Lung (tissue), 12 donors: ENCODE results near the gene AHRR. TPM values are rescaled to one million over a fixed set of nuclear protein-coding genes. Genes with fewer than 3 reads are reported as not detected.

ENCODE experiments used
- ATAC-seq: fragments of 200-7000 bp; cut with Tn5 transposase; one replicate; pipeline ENCODE4 v1.9.1; 2020; ENCODE audit warnings: moderate number of reproducible peaks; ENCODE audit not compliant: insufficient read depth, low FRiP score
- DNase-seq, 3 donors: peaks; one replicate each; pipeline ENCODE4 v3.0.0-alpha.2; 2013 to 2017
- H3K27ac ChIP-seq, 2 donors: one replicate each; pipeline ENCODE4 v1.5.1; 2013; ENCODE audit warnings: mild to moderate bottlenecking in 2 of 2, moderate library complexity in 2 of 2, control low read depth in 1 of 2, inconsistent platforms in 1 of 2, low read depth in 1 of 2, low read length in 1 of 2
- H3K27me3 ChIP-seq, 3 donors: one replicate each; pipeline ENCODE4 v1.5.1; 2013; ENCODE audit warnings: low read length in 2 of 3; ENCODE audit not compliant: control insufficient read depth in 3 of 3, insufficient read depth in 3 of 3
- H3K36me3 ChIP-seq, 4 donors: one replicate each; pipeline ENCODE4 v1.5.1; 2013; ENCODE audit warnings: low read length in 4 of 4, mild to moderate bottlenecking in 1 of 4, moderate library complexity in 1 of 4; ENCODE audit not compliant: control insufficient read depth in 4 of 4, insufficient read depth in 4 of 4
- H3K4me1 ChIP-seq, 5 donors: one replicate each; pipeline ENCODE4 v1.5.1; 2013; ENCODE audit warnings: low read length in 5 of 5, mild to moderate bottlenecking in 2 of 5, moderate library complexity in 1 of 5; ENCODE audit not compliant: control insufficient read depth in 5 of 5, insufficient read depth in 5 of 5
- H3K4me3 ChIP-seq: one replicate; pipeline ENCODE4 v1.5.1; 2013; ENCODE audit warnings: mild to moderate bottlenecking, control low read depth, moderate library complexity
- H3K9ac ChIP-seq, 2 donors: one replicate each; pipeline ENCODE4 v1.5.1; 2013; ENCODE audit warnings: low read length in 2 of 2, control low read depth in 1 of 2; ENCODE audit not compliant: insufficient read depth in 1 of 2
- H3K9me3 ChIP-seq, 4 donors: one replicate each; pipeline ENCODE4 v1.5.1; 2013; ENCODE audit warnings: low read length in 3 of 4, mild to moderate bottlenecking in 1 of 4, moderate library complexity in 1 of 4; ENCODE audit not compliant: control insufficient read depth in 4 of 4, insufficient read depth in 3 of 4
- CTCF ChIP-seq: IDR thresholded peaks from 2 replicates; pipeline ENCODE4 v1.5.1; 2012; ENCODE audit warnings: mild to moderate bottlenecking; ENCODE audit errors: control extremely low read depth, extremely low read depth
- WGBS, 2 donors: extraction: QIAGEN DNeasy Blood & Tissue Kit; methylation state at CpG; one replicate each; pipeline ENCODE4 v1.1.7; 2013; 5-methylcytosine and 5-hydroxymethylcytosine counted together
- polyA plus RNA-seq, 2 donors: library from polyadenylated mRNA; stranded (reverse); fragments of 200-250 nt; gene quantifications; one replicate each; pipeline ENCODE4 v1.2.1, GENCODE V29; 2013
- total RNA-seq, 2 donors: library from RNA; depleted of rRNA in 1 of 2; stranded (reverse); fragments of >200 nt in 1 of 2; gene quantifications; one replicate each; pipeline ENCODE4 v1.2.1, GENCODE V29; 2014 to 2021
- donor health status: control.
- donor health status: control.
- donor health status: Bipolar disorder and iron deficiency.
- donor health status: healthy.
- donor health status: DM: yes; HTN: yes; CAD: no.

The AHRR gene
- total and polyA plus RNA-seq, 4 donors = 0.63 to 8.8 (median 2.8) TPM

DNA sequence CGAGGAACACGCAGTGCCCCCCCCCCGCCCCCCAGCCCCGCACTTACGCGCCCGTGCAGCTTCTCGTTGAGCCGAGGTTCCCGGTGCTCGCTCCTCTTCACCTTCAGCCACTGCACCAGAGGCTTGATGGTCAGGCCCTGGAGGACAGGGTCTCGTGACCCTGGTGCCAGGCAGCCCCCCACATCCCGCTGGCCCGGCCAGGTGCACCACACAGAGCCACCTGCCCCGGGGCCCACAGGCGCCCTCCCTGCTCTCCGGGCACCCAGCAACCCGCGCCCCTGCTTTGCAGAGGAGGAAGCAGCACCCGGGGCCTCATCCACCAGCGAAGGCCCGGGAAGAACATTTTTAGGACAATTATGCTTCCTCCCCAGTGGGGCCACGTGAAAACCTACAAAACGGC, 160.5 kb downstream of the AHRR start:
- Histone ChIP-seq H3K27me3 (peaks cover 0 to 7% (median 0%) of the 10 kb centered on the region in 3 donors), H3K4me3 (no peak overlapping the region), H3K4me1 (no peaks in the 10 kb centered on the region), H3K27ac (no peak overlapping the region), H3K9me3 (peaks cover 0 to 2% (median 0%) of the 10 kb centered on the region in 4 donors), H3K36me3 (no peaks in the 10 kb centered on the region), H3K9ac (no peak overlapping the region)
- TF ChIP-seq CTCF = no peak
- ATAC-seq (no peak), DNase-seq (no peak)
- WGBS, 2 donors = 58 to 62% methylated on average over 14 to 24 of the region's 24 CpGs

DNA sequence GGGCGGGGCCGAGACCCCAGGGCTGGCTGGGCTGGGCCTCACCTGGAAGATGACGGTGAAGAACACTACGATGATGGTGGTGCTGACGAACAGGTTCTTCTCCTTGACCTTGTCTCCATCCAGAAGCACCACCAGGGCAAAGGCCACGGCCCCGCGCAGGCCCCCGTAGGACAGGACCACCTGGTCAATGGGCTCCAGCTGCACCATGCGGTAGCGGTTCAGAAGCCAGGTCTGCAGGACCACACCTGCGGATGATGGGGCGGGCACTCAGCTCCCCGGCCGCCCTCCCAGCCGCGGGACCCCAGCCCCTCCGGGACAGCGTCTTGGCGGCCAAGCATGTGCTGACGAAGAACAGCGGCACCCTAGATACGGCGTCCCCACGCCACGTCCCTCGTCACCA, 161.0 kb downstream of the AHRR start:
- Histone ChIP-seq H3K4me3 (no peak overlapping the region), H3K27ac (no peak overlapping the region), H3K9me3 (peaks cover 0 to 2% (median 0%) of the 10 kb centered on the region in 4 donors), H3K4me1 (no peaks in the 10 kb centered on the region), H3K27me3 (peaks cover 0 to 7% (median 0%) of the 10 kb centered on the region in 3 donors), H3K9ac (no peak overlapping the region), H3K36me3 (no peaks in the 10 kb centered on the region)
- 94 to 96% methylated on average over 27 of the region's 27 CpGs for WGBS, 2 donors
- no peak for TF ChIP-seq CTCF
- ATAC-seq = no peak
- DNase-seq = no peak

GRCh38 chr5:483011-483410, 161.5 kb downstream of the AHRR start:
- DNase-seq (no peak), ATAC-seq (no peak)
- Histone ChIP-seq H3K36me3 (no peaks in the 10 kb centered on the region), H3K9me3 (peaks cover 0 to 2% (median 0%) of the 10 kb centered on the region in 4 donors), H3K9ac (no peak overlapping the region), H3K4me1 (no peaks in the 10 kb centered on the region), H3K4me3 (no peak overlapping the region), H3K27ac (no peak overlapping the region), H3K27me3 (peaks cover 0 to 7% (median 0%) of the 10 kb centered on the region in 3 donors)
- 90 to 95% methylated on average over 26 of the region's 26 CpGs for WGBS, 2 donors
- TF ChIP-seq CTCF = no peak

- H3K4me3 ChIP-seq = no peak overlapping the region
- no peaks in the 10 kb centered on the region for H3K36me3 ChIP-seq
- WGBS, 2 donors = 40 to 58% methylated on average over 33 to 34 of the region's 34 CpGs
- no peak for ATAC-seq
- H3K9ac ChIP-seq = no peak overlapping the region
- no peak for TF ChIP-seq CTCF
- peaks cover 0 to 2% (median 0%) of the 10 kb centered on the region in 4 donors for H3K9me3 ChIP-seq
- H3K4me1 ChIP-seq = no peaks in the 10 kb centered on the region
- no peak for DNase-seq
- H3K27ac ChIP-seq = no peak overlapping the region
- peaks cover 0 to 7% (median 0%) of the 10 kb centered on the region in 3 donors for H3K27me3 ChIP-seq
Observed at GRCh38 chr5:483434-484140, 162.1 kb downstream of the AHRR start.
